Measurements from ENCODE around the gene MGAT4C. TPM values are rescaled to one million over a fixed set of nuclear protein-coding genes. Genes with fewer than 3 reads are reported as not detected.

MGAT4C gene
- total and polyA plus RNA-seq, 12 donors, result 0.20 to 12.2 (median 3.6) TPM

DNA sequence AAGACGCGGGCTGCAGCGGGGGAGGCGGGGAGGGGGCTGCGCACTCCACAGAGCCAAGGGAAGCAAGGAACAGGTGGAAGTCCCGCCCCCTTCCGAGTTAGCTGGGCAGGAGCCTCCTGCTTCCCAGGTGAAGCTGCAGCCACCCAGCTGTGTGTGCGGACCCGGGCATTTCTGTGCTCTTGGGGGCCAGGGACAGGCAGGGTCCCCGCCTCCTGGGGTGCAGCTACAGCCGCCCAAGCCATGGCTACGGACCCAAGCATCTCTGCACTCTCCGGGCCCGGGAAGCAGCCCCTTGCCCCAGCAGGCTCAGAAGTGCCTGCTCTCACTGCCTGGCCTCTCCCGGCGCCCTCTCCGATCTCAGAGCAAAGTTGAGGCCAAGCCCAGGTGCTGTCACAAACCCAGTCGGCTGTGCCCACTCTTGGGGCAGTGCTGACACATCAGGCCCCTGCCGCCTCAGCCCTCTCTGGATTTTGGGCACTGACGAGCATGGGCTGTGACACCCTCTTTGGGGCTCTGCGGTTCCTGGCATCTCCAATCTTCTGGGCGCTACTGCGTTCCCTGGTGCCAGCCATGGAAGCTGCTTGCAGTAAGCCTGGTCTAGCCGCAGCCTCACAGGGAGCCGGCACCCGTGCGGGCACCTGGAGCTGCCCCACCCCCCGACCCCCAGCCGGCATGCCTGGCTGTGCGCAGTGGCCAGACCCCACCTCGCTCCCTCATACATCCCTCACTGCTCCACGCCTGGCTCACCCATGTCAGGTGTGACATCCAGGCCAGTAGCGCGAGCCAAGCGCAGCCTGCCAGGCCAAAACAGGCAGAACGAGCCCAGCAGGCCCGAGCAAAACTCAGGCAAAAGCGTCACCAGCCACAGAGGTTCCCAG, 8.5 kb upstream of the MGAT4C start:
- H3K9me3 ChIP-seq, result no peaks in the 10 kb centered on the region
- no peaks in the 10 kb centered on the region for H3K36me3 ChIP-seq
- peak in 5 of 8 donors; percentile 42 to 70 (median 57) for ATAC-seq
- peak in 1 of 2 donors; percentile 6 for DNase-seq
- H3K27me3 ChIP-seq, result no peaks in the 10 kb centered on the region
- intact Hi-C loops (cut with DNase I), result no loop called here
- H3K27ac ChIP-seq, result peak overlapping the region in 1 of 10 donors; percentile 64
- peak overlapping the region in 8 of 10 donors; percentile 17 to 52 (median 33) for H3K4me3 ChIP-seq
- TF ChIP-seq, protein P1, sequence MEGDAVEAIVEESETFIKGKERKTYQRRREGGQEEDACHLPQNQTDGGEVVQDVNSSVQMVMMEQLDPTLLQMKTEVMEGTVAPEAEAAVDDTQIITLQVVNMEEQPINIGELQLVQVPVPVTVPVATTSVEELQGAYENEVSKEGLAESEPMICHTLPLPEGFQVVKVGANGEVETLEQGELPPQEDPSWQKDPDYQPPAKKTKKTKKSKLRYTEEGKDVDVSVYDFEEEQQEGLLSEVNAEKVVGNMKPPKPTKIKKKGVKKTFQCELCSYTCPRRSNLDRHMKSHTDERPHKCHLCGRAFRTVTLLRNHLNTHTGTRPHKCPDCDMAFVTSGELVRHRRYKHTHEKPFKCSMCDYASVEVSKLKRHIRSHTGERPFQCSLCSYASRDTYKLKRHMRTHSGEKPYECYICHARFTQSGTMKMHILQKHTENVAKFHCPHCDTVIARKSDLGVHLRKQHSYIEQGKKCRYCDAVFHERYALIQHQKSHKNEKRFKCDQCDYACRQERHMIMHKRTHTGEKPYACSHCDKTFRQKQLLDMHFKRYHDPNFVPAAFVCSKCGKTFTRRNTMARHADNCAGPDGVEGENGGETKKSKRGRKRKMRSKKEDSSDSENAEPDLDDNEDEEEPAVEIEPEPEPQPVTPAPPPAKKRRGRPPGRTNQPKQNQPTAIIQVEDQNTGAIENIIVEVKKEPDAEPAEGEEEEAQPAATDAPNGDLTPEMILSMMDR (IDR thresholded peaks at IDR 0.05), result no peak
- WGBS, 2 donors, result 16 to 22% methylated on average over 38 of the region's 38 CpGs
- no peaks in the 10 kb centered on the region for H3K4me1 ChIP-seq

DNA sequence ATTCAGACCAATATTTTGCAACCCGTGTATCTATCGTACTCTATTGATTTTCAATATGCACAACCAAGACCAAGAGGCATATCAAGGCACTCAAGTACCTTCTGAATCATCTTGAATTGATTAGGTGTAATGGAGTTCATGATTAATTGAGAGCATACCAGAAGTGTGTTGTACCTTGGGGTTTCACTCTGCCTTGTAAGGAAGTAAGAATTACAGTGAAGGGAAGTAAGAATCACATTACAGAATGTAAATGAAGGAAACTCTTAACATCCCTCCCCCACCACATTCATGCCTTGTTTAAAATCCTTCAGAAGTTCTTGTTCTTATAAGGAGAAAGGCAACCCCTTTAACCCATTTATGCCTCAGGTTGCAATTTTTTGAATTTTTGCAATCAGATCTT, 5.4 kb upstream of the MGAT4C start:
- no peaks in the 10 kb centered on the region for H3K9me3 ChIP-seq
- no peak overlapping the region for H3K4me3 ChIP-seq
- ATAC-seq, result no peak
- H3K27ac ChIP-seq, result no peak overlapping the region
- WGBS, 2 donors, result 84 to 91% methylated on average over 2 of the region's 2 CpGs
- DNase-seq, result no peak
- no peaks in the 10 kb centered on the region for H3K36me3 ChIP-seq
- no peaks in the 10 kb centered on the region for H3K4me1 ChIP-seq
- TF ChIP-seq, protein P1 (IDR thresholded peaks at IDR 0.05), result no peak
- intact Hi-C loops (cut with DNase I), result no loop called here
- no peaks in the 10 kb centered on the region for H3K27me3 ChIP-seq

DNA sequence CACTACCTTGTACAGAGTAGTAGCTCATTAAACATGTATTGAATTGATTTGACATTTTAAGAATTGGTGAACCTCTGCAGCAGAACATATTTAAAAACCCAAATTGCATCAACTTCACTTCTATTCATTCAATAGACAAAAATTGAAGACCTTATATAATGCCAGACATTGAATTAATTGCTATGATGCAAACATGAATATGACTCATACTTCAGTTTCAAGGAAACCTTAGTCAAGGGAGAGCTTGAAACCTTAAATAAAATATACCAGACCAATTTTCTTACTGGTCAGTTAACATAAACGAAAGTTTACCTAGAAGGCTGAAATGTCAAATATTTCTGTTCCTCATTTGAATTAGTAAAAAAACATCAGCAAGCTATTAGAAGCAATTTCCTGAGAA, 5.0 kb upstream of the MGAT4C start:
- no peak for ATAC-seq
- Histone ChIP-seq H3K27ac (no peak overlapping the region), H3K36me3 (no peaks in the 10 kb centered on the region), H3K27me3 (no peaks in the 10 kb centered on the region), H3K4me1 (no peaks in the 10 kb centered on the region), H3K4me3 (no peak overlapping the region), H3K9me3 (no peaks in the 10 kb centered on the region)
- intact Hi-C loops (cut with DNase I), result no loop called here
- 68 to 91% methylated on average over 1 of the region's 1 CpG for WGBS, 2 donors
- DNase-seq, result no peak
- TF ChIP-seq, protein P1 (IDR thresholded peaks at IDR 0.05), result no peak

DNA sequence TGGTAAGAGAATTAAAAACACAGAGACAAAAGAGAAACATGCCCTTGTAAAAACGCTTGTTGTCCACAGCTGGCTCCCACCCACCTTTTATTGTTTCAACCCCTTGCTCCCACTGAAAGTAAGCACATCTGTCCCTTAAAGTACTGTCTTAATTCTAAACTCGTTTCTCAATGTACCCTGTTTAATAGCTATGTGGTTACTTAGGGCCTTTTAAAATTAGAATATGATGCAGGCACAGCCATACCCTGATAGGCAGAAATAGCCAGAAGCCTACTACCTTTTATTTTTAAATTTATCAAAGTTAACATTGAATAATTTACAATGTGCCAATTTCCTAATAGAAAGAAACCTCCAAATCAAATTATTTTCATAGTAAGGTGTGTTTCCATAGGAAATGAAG, 4.0 kb upstream of the MGAT4C start:
- Histone ChIP-seq H3K4me3 (peak overlapping the region in 1 of 10 donors; percentile 13), H3K9me3 (no peaks in the 10 kb centered on the region), H3K27me3 (no peaks in the 10 kb centered on the region), H3K4me1 (no peaks in the 10 kb centered on the region), H3K36me3 (no peaks in the 10 kb centered on the region), H3K27ac (peak overlapping the region in 1 of 10 donors; percentile 67)
- intact Hi-C loops (cut with DNase I), result no loop called here
- WGBS, 2 donors, result 44 to 49% methylated on average over 2 of the region's 2 CpGs
- ATAC-seq (peak in 2 of 8 donors; percentile 48 to 61), DNase-seq (no peak)
- TF ChIP-seq, protein P1 (IDR thresholded peaks at IDR 0.05), result no peak

All from heart right ventricle (tissue), 16 donors.